Measurements from ENCODE around the gene CPM. TPM values are rescaled to one million over a fixed set of nuclear protein-coding genes. Genes with fewer than 3 reads are reported as not detected.
"Not testable (repeated sequence)": the region's sequence is repeated elsewhere in the genome, so short reads cannot be mapped to it uniquely, and the experiment has no call there.

Gene CPM
- total and polyA plus RNA-seq, 4 donors: 14.2 to 65.0 (median 24.0) TPM

- TF ChIP-seq RXRA (IDR thresholded peaks at IDR 0.05) (no peak), REST (IDR thresholded peaks at IDR 0.05) (no peak)
- no peaks in the 10 kb centered on the region for H3K27me3 ChIP-seq (ENCODE audit: control insufficient read depth in 4 of 4, insufficient read depth in 4 of 4, low read length in 3 of 4)
- H3K27ac ChIP-seq (ENCODE audit: low read depth in 1 of 2, low read length in 2 of 2): no peak overlapping the region
- H3K36me3 ChIP-seq (ENCODE audit: control insufficient read depth in 4 of 4, insufficient read depth in 3 of 4, low read depth in 1 of 4, low read length in 3 of 4): peaks cover 13 to 68% (median 50%) of the 10 kb centered on the region in 4 donors
- H3K4me1 ChIP-seq (ENCODE audit: control insufficient read depth in 4 of 4, insufficient read depth in 4 of 4, low read length in 3 of 4): no peaks in the 10 kb centered on the region
- no peak for DNase-seq (ENCODE audit: low spot score)
- no peaks in the 10 kb centered on the region for H3K9me3 ChIP-seq (ENCODE audit: control insufficient read depth in 4 of 4, low read length in 3 of 4)
- no peak overlapping the region for H3K4me3 ChIP-seq (ENCODE audit: low read depth in 1 of 3, low read length in 3 of 3)
- no peak overlapping the region for H3K9ac ChIP-seq (ENCODE audit: low read depth in 1 of 2, low read length in 2 of 2)
- WGBS: 94% methylated on average over 6 of the region's 6 CpGs
Measured at GRCh38 chr12:68821357-68822188, 111.4 kb downstream of the CPM start.

- not testable (repeated sequence) for H3K4me1 ChIP-seq (ENCODE audit: control insufficient read depth in 4 of 4, insufficient read depth in 4 of 4, low read length in 3 of 4); H3K27me3 ChIP-seq (ENCODE audit: control insufficient read depth in 4 of 4, insufficient read depth in 4 of 4, low read length in 3 of 4); H3K9ac ChIP-seq (ENCODE audit: low read depth in 1 of 2, low read length in 2 of 2); H3K4me3 ChIP-seq (ENCODE audit: low read depth in 1 of 3, low read length in 3 of 3); DNase-seq (ENCODE audit: low spot score); H3K9me3 ChIP-seq (ENCODE audit: control insufficient read depth in 4 of 4, low read length in 3 of 4); H3K27ac ChIP-seq (ENCODE audit: low read depth in 1 of 2, low read length in 2 of 2)
- peaks cover 13 to 59% (median 52%) of the 10 kb centered on the region in 4 donors for H3K36me3 ChIP-seq (ENCODE audit: control insufficient read depth in 4 of 4, insufficient read depth in 3 of 4, low read depth in 1 of 4, low read length in 3 of 4)
- 96% methylated on average over 13 of the region's 13 CpGs for WGBS
Measured at GRCh38 chr12:68819481-68819880, 113.5 kb downstream of the CPM start.

- WGBS: 95% methylated on average over 8 of the region's 8 CpGs
- H3K9ac ChIP-seq (ENCODE audit: low read depth in 1 of 2, low read length in 2 of 2): no peak overlapping the region
- peaks cover 2 to 7% (median 4%) of the 10 kb centered on the region in 4 donors for H3K4me1 ChIP-seq (ENCODE audit: control insufficient read depth in 4 of 4, insufficient read depth in 4 of 4, low read length in 3 of 4)
Measured at GRCh38 chr12:68815928-68816800, 116.8 kb downstream of the CPM start.

More at GRCh38 chr12:68815928-68816800, 116.8 kb downstream of the CPM start:
- TF ChIP-seq YY1 (IDR thresholded peaks at IDR 0.05) (no peak), RAD21 (IDR thresholded peaks at IDR 0.05) (no peak), CTCF (IDR thresholded peaks at IDR 0.05; ENCODE audit: low read depth, low read length, missing input control) (no peak), TAF1 (conservative IDR thresholded peaks at IDR 0.05) (no peak), MAX (IDR thresholded peaks at IDR 0.05) (no peak), FOXA2 (IDR thresholded peaks at IDR 0.05) (no peak)
- no peak for DNase-seq (ENCODE audit: low spot score)
- H3K27me3 ChIP-seq (ENCODE audit: control insufficient read depth in 4 of 4, insufficient read depth in 4 of 4, low read length in 3 of 4): no peaks in the 10 kb centered on the region
- H3K9me3 ChIP-seq (ENCODE audit: control insufficient read depth in 4 of 4, low read length in 3 of 4): no peaks in the 10 kb centered on the region
- no peak overlapping the region for H3K4me3 ChIP-seq (ENCODE audit: low read depth in 1 of 3, low read length in 3 of 3)
- peaks cover 15 to 51% (median 41%) of the 10 kb centered on the region in 4 donors for H3K36me3 ChIP-seq (ENCODE audit: control insufficient read depth in 4 of 4, insufficient read depth in 3 of 4, low read depth in 1 of 4, low read length in 3 of 4)
- no peak overlapping the region for H3K27ac ChIP-seq (ENCODE audit: low read depth in 1 of 2, low read length in 2 of 2)
